Prostate gland (tissue), 2 donors: ENCODE results near the gene NSUN6. TPM values are rescaled to one million over a fixed set of nuclear protein-coding genes. Genes with fewer than 3 reads are reported as not detected.

Source experiments
- DNase-seq: peaks from one replicate; pipeline ENCODE4 v3.0.0-alpha.2; 2019; ENCODE audit warnings: low spot score
- H3K27ac ChIP-seq, 2 donors: fragments of 200-600 bp; sonication (generic); 2 replicates each; pipeline ENCODE4 v1.5.1; 2017 to 2019
- H3K27me3 ChIP-seq: fragments of 200-600 bp; sonication (generic); replicated peaks from 2 replicates; pipeline ENCODE4 v1.5.1; 2019; ENCODE audit not compliant: insufficient read depth
- H3K36me3 ChIP-seq, 2 donors: fragments of 200-600 bp; sonication (generic); 1 replicate in 1 of 2; 2 replicates in 1 of 2; pipeline versions ENCODE4 v1.5.1 to v1.8.1; 2017 to 2019
- H3K4me1 ChIP-seq: fragments of 200-600 bp; sonication (generic); replicated peaks from 2 replicates; pipeline ENCODE4 v1.5.1; 2019
- H3K4me3 ChIP-seq, 2 donors: fragments of 200-600 bp; sonication (generic); 2 replicates each; pipeline ENCODE4 v1.5.1; 2017 to 2019
- H3K9me3 ChIP-seq: fragments of 200-600 bp; sonication (generic); 2 replicates; pipeline ENCODE4 v1.5.1; 2017
- CTCF ChIP-seq, 4 experiments: fragments of 200-600 bp in 2 of 4; fragments of 450-650 bp in 2 of 4; sonication (generic) in 2 of 4; IDR thresholded peaks; 1 replicate in 3 of 4; 2 replicates in 1 of 4; pipeline ENCODE4 v1.5.1; 2016 to 2019; ENCODE audit warnings: antibody characterized with exemption in 4 of 4, mild to moderate bottlenecking in 2 of 4, moderate library complexity in 2 of 4
- POLR2A ChIP-seq: fragments of 450-650 bp; IDR thresholded peaks from one replicate; pipeline ENCODE4 v1.6.1; 2016; ENCODE audit warnings: antibody characterized with exemption, mild to moderate bottlenecking
- POLR2AphosphoS5 ChIP-seq: sonication (generic); formaldehyde crosslinking; IDR thresholded peaks from one replicate; pipeline ENCODE4 v1.6.1; 2017; ENCODE audit warnings: antibody characterized with exemption
- WGBS: methylation state at CpG from one replicate; pipeline ENCODE4 v1.1.5; 2018; 5-methylcytosine and 5-hydroxymethylcytosine counted together
- intact Hi-C: fragments of 100-400 bp; cut with DNase I; formaldehyde crosslinking; loops from one replicate; pipeline ENCODE4 v1.14.2; 2022
- total RNA-seq, 2 donors: library from RNA; depleted of rRNA; stranded (reverse); fragments of >200 nt; gene quantifications; one replicate each; pipeline ENCODE4 v1.1.0, GENCODE V29; 2016

Gene NSUN6
- total RNA-seq, 2 donors from 2014 or later, result 11.7 to 17.1 TPM

- intact Hi-C loops, result no loop called here
- no peak for DNase-seq
- Histone ChIP-seq H3K27ac (no peak overlapping the region), H3K9me3 (no peaks in the 10 kb centered on the region), H3K27me3 (no peaks in the 10 kb centered on the region), H3K36me3 (no peaks in the 10 kb centered on the region), H3K4me3 (no peak overlapping the region), H3K4me1 (no peaks in the 10 kb centered on the region)
- WGBS, result 61% methylated on average over 1 of the region's 1 CpG
- TF ChIP-seq POLR2AphosphoS5 (no peak), CTCF (IDR thresholded peaks at IDR 0.05) (no peak), POLR2A (no peak)
These were observed 128.4 kb downstream of the NSUN6 start for GRCh38 chr10:18523025-18523424.

DNA sequence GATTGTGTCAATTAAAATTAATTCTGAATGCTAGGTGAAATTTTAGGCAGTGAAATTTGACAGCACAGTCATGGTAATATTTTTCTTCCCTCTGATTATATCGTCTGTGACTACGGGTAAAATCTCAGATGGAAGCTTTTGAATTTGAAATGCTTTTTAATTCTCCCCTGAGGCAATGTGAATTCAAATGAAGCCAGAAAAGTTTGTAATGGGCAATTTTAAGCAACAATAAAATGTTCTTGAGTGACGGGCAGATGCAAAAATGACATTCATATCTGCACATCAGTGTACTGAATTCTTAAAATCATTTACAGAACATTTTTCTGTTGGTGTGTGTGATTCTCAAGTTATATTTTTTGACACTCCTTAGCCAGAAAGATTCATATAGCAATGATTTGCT, 134.5 kb downstream of the NSUN6 start:
- intact Hi-C loops, result no loop called here
- H3K27me3 ChIP-seq, result no peaks in the 10 kb centered on the region
- WGBS, result 73% methylated on average over 3 of the region's 3 CpGs
- no peaks in the 10 kb centered on the region for H3K36me3 ChIP-seq
- H3K4me1 ChIP-seq, result no peaks in the 10 kb centered on the region
- no peak for TF ChIP-seq CTCF (IDR thresholded peaks at IDR 0.05)
- no peak for TF ChIP-seq POLR2A
- no peak for TF ChIP-seq POLR2AphosphoS5
- no peak overlapping the region for H3K27ac ChIP-seq
- DNase-seq, result no peak
- no peak overlapping the region for H3K4me3 ChIP-seq
- no peaks in the 10 kb centered on the region for H3K9me3 ChIP-seq

GRCh38 chr10:18514537-18514936, 136.8 kb downstream of the NSUN6 start:
- H3K36me3 ChIP-seq, result no peaks in the 10 kb centered on the region
- no peak overlapping the region for H3K27ac ChIP-seq
- no peaks in the 10 kb centered on the region for H3K9me3 ChIP-seq
- no peaks in the 10 kb centered on the region for H3K27me3 ChIP-seq
- H3K4me3 ChIP-seq, result no peak overlapping the region
- no peak for DNase-seq
- no peak for TF ChIP-seq POLR2A
- TF ChIP-seq CTCF (IDR thresholded peaks at IDR 0.05), result no peak
- no peaks in the 10 kb centered on the region for H3K4me1 ChIP-seq
- intact Hi-C loops, result no loop called here

DNA sequence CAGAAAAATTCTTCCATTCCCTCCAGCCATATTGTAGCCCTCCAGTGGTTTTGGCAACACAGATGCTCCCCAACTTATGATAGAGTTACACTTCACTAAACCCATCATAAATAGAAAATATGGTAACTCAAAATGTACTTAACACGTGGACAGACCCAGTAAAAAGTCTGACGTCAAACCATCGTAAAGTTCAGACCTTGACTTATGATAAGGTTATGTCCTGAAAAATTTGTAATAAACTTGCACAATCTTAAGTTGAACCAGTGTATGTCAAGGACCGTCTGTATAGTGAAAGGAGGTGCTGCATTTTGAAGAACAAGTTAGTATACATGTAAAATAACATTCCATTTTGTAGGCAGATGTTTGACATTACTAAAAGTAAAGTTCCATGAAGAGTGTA, 142.8 kb downstream of the NSUN6 start:
- H3K9me3 ChIP-seq, result no peaks in the 10 kb centered on the region
- TF ChIP-seq POLR2A, result no peak
- no peak for TF ChIP-seq CTCF (IDR thresholded peaks at IDR 0.05)
- TF ChIP-seq POLR2AphosphoS5, result no peak
- no peak overlapping the region for H3K4me3 ChIP-seq
- no peak for DNase-seq
- no peaks in the 10 kb centered on the region for H3K27me3 ChIP-seq
- no peaks in the 10 kb centered on the region for H3K4me1 ChIP-seq
- H3K27ac ChIP-seq, result no peak overlapping the region
- intact Hi-C loops, result no loop called here
- H3K36me3 ChIP-seq, result no peaks in the 10 kb centered on the region
- 65% methylated on average over 4 of the region's 4 CpGs for WGBS

- WGBS, result 50% methylated on average over 11 of the region's 11 CpGs
- intact Hi-C loops, result no loop called here
- TF ChIP-seq POLR2AphosphoS5, result no peak
- TF ChIP-seq POLR2A, result no peak
- no peak for TF ChIP-seq CTCF (IDR thresholded peaks at IDR 0.05)
- no peaks in the 10 kb centered on the region for H3K27me3 ChIP-seq
- no peaks in the 10 kb centered on the region for H3K4me1 ChIP-seq
- H3K27ac ChIP-seq, result no peak overlapping the region
- no peaks in the 10 kb centered on the region for H3K36me3 ChIP-seq
- DNase-seq, result no peak
- H3K9me3 ChIP-seq, result no peaks in the 10 kb centered on the region
- H3K4me3 ChIP-seq, result no peak overlapping the region
These were observed 145.8 kb downstream of the NSUN6 start for GRCh38 chr10:18505456-18506118.
